Stimulated activated CD4-positive, alpha-beta T cell treated with anti-CD3 and anti-CD28 coated beads, TNF-alpha, amount 100 ng/mL, for 1 hour (primary cell): ENCODE results near the gene TM7SF3.

Experiments
- DNase-seq, 3 donors: peaks; one replicate each; pipeline ENCODE4 v3.0.0-alpha.2; 2020; ENCODE audit warnings: low read depth in 3 of 3, low spot score in 1 of 3

The TM7SF3 gene

DNA sequence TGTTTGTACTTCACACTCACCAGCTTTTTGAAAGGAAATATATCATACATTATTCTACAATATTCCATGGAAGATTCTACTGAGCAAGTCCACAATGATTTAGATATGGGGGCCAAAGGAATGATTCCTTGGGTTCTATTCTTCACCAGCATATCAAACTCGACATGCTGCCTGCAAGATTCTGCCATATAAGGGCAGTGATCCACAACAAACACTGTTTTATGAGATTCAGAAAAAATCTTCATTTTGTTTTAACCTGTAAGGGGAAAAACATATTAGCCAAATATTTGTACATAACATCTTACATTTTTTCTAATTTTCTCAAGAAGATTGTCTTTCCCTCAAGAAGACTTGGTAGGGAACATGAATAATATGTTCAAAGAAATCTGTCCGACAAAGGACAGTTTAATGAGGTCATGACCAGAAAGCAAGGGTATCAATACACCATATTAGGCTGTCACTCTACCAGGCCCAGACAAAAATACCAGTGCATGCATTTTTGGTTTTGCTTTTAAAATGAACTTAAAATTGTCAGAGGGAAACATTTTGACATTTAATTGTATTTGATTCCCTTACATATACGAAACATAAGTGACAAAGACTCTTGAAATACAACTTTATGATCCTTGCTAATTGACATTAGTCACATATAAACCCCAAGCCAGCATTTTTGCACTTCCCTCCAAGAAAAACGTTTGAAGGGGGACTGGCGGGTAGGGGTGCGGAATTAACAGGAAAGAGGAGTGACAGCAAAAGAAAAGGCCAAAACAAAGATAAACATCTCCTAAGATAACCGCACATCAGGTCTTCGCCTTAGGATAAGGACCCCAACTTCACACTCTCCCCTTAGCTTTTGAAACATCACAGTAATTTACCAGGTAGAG, 77.4 kb downstream of the TM7SF3 start:
- DNase-seq, result no peak

- DNase-seq, result no peak
Observed at GRCh38 chr12:26935636-26936378, 78.4 kb downstream of the TM7SF3 start.

DNA sequence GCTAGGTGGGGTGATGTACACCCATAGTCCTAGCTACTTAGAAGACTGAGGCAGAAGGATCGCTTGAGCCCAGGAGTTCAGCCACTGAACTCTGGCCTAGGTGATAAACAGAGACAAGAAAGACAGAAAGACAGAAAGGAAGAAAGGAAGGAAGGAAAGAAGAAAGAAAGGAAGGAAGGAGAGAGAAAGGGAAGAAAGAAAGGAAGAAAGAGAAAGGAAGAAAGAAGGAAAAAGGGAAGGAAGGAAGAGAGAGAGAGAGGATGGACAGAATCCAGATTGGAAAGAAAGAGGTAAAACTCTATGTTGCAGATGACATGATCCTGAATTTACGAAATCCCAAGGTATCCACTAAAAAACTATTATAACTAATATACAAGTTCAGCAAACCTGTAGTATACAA, 84.6 kb downstream of the TM7SF3 start:
- no peak for DNase-seq

- no peak for DNase-seq
Observed at GRCh38 chr12:26928661-26929060, 85.5 kb downstream of the TM7SF3 start.
